ENCODE data around the gene AACS.

DNA sequence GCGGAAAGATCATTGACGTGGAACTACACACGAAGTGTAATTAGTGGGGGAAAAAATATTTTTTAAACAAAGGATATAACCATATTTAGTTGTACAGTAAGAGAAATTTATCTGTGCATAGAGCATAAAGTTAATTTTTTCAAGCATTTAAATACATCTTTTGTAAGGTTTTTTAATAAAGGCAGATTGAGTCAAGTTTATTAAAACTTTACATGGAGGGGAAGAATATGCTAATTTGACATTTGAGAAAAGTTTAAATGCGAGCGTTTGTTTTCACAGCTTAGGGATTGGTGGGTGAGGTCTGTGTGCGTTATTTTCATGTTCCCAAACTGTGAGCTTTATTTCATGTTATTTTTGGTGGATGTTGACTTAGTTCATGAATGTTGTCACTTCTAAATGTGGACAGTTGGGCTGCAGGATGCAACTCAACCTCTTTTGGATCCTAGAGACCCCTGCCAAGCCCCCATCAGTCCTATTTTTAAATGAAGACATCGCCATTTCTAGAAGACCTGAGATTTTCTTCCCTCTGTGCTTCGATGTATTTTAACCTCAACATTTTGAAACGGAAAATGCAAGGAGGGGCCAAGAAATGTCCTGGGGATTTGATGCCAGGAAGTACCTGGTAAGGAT, 39.5 kb upstream of the AACS start:
- TF ChIP-seq POLR2A (IDR thresholded peaks at IDR 0.05; ENCODE audit: low read length) (no peak), KDM1A (IDR thresholded peaks at IDR 0.05; ENCODE audit: low read depth) (no peak), TP53 (CRISPR knock-in tag; IDR thresholded peaks at IDR 0.05) (no peak), CTCF (IDR thresholded peaks at IDR 0.05) (no peak), RNF2 (IDR thresholded peaks at IDR 0.05; ENCODE audit: borderline replicate concordance, low read depth) (no peak), GATA3 (IDR thresholded peaks at IDR 0.05; ENCODE audit: borderline replicate concordance) (no peak), SMC3 (IDR thresholded peaks at IDR 0.05) (no peak)
- TF ChIP-seq, protein P1, sequence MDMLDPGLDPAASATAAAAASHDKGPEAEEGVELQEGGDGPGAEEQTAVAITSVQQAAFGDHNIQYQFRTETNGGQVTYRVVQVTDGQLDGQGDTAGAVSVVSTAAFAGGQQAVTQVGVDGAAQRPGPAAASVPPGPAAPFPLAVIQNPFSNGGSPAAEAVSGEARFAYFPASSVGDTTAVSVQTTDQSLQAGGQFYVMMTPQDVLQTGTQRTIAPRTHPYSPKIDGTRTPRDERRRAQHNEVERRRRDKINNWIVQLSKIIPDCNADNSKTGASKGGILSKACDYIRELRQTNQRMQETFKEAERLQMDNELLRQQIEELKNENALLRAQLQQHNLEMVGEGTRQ (IDR thresholded peaks at IDR 0.05) = no peak

Data from A549 (cell line).